ENCODE data around the gene GALNTL6. TPM values are rescaled to one million over a fixed set of nuclear protein-coding genes. Genes with fewer than 3 reads are reported as not detected.

The GALNTL6 gene
- total and polyA plus RNA-seq, 9 of the 15 experiments (the other 6 are each of a cell fraction or from before 2014, with no cell fraction given): 0.18 to 0.50 (median 0.29) TPM

GRCh38 chr4:171814545-171814944 lies 1.3 kb downstream of the GALNTL6 start (continued):
- TF ChIP-seq IRF9 (tag; IDR thresholded peaks at IDR 0.05) (no peak), ZKSCAN3 (CRISPR knock-in tag; IDR thresholded peaks at IDR 0.05) (no peak), FOXA3 (CRISPR knock-in tag; conservative IDR thresholded peaks at IDR 0.05 in 1 of 2, IDR thresholded peaks at IDR 0.05 in 1 of 2) (no peak), ZNF785 (CRISPR knock-in tag; IDR thresholded peaks at IDR 0.05) (no peak), ZSCAN29 (IDR thresholded peaks at IDR 0.05) (no peak)

- Histone ChIP-seq H3K36me3 (ENCODE audit: control insufficient read depth, insufficient read depth, low read length) (no peaks in the 10 kb centered on the region), H3K27ac (ENCODE audit: extremely low read depth, low read depth, low read length) (no peak overlapping the region), H3K4me2 (ENCODE audit: insufficient read depth, low read length) (no peak overlapping the region), H2AFZ (ENCODE audit: low read depth, low read length) (no peak overlapping the region), H4K20me1 (replicated peaks; ENCODE audit: control insufficient read depth, insufficient read depth, low read length) (no peaks in the 10 kb centered on the region), H3K9me1 (ENCODE audit: control insufficient read depth, insufficient read depth, low read length) (no peaks in the 10 kb centered on the region), H3K4me1 (replicated peaks in 1 of 2; ENCODE audit: control insufficient read depth in 2 of 2, insufficient read depth in 2 of 2, low read length in 2 of 2) (peaks cover 0 to 14% of the 10 kb centered on the region in 2 experiments; a peak in 1 of 5 replicates), H3K79me2 (ENCODE audit: control insufficient read depth, insufficient read depth, low read length) (no peaks in the 10 kb centered on the region; the same call in 2 of the 3 replicates), H3K4me3 (no peak overlapping the region), H3K27me3 (ENCODE audit: control insufficient read depth in 2 of 2, insufficient read depth in 2 of 2, low read length in 2 of 2) (no peaks in the 10 kb centered on the region), H3K9ac (ENCODE audit: insufficient read depth in 1 of 2, low read depth in 2 of 2, low read length in 2 of 2) (no peak overlapping the region), H3K9me3 (replicated peaks; ENCODE audit: control insufficient read depth, insufficient read depth, low read depth, low read length) (no peaks in the 10 kb centered on the region; the same call in 1 of the 2 replicates)
- ATAC-seq: no peak
- CTCF ChIA-PET (ENCODE audit: low intra/inter-chr PET ratio): no interaction called here
- FAIRE-seq: no peak
- 0% methylated on average over 1 of the region's 1 CpG for WGBS (ENCODE audit: insufficient coverage, low coverage, missing lambda C conversion rate)
- intact Hi-C loops (cut with micrococcal nuclease) (no loop called here), in situ Hi-C loops (cut with MboI) (no loop called here)
- BruUV-seq (replicated peaks): no TSS peak
- DNase-seq (ENCODE audit: extremely low read depth in 1 of 4, low spot score in 3 of 4): no peak
- POLR2A ChIA-PET: no interaction called here
- TF ChIP-seq MED1 (CRISPR knock-in tag; IDR thresholded peaks at IDR 0.05; ENCODE audit: borderline replicate concordance) (no peak), HNRNPUL1 (IDR thresholded peaks at IDR 0.05; ENCODE audit: low read length) (no peak), RBBP5 (IDR thresholded peaks at IDR 0.05; ENCODE audit: borderline replicate concordance, insufficient read depth, low read length, poor library complexity, severe bottlenecking) (no peak), TAL1 (IDR thresholded peaks at IDR 0.05) (no peak), KDM5B (IDR thresholded peaks at IDR 0.05; ENCODE audit: insufficient replicate concordance, low read depth, low read length) (no peak), ZNF518B (CRISPR knock-in tag; IDR thresholded peaks at IDR 0.05) (no peak), ZNF24 (IDR thresholded peaks at IDR 0.05) (no peak), CBFA2T3 (IDR thresholded peaks at IDR 0.05) (no peak), PTTG1 (tag; IDR thresholded peaks at IDR 0.05; ENCODE audit: low read depth) (no peak), USF1 (CRISPR knock-in tag; IDR thresholded peaks at IDR 0.05) (no peak), HDGF (IDR thresholded peaks at IDR 0.05) (no peak), ZNF586 (CRISPR knock-in tag; conservative IDR thresholded peaks at IDR 0.05) (no peak)
Measured at GRCh38 chr4:171817026-171817425, 3.8 kb downstream of the GALNTL6 start.

Measured in K562 (cell line).